ENCODE measurements around the gene DDX47.

The DDX47 gene

DNA sequence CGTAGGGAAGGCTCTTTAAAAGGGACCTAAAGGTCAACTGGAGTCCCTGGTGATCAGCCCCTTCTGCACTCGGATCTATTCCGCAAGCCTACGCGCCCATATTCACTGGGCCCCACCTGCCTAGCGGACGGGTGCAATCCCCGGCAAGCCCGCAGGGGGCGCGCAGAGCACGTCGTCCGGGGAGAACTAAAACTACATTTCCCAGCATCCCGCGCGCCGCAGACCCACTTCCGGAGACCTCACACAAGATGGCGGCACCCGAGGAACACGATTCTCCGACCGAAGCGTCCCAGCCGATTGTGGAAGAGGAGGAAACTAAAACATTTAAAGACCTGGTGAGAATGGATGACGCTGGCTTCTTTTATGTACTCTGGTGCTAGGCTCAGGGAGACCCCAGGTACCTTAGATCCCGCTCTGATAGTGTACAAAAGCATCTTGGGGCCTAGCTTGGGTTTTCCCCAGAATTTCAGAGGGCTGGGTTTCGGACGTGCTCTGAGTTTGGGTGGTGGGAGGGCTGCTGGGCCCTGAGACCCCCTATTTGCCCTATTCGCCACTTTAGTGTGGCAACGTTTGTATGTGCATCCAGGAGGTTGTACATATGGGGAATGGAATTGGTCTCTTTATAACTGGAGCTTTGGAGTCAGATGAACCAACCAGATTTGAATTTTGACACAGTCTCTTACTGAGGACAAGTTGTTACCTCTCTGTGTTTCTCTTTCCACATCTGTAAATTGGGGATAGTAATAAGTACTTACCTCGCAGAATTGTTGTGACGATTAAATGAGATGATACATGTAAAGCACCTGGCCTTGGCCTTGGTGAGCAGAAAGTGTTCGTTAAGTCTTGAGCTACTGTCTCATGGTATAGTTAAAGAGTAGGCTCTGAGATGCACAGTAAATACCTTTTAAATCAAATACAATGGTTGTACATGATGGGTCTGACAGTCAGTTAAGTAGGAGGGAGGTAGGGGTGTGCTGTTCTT lies at the start of gene DDX47:
Gene DDX47 (plus strand): TSS at position 227 of the 982 bp plus-strand sequence. CDS start 22 bp downstream, at position 249.
- peak; percentile 93 for DNase-seq

DNA sequence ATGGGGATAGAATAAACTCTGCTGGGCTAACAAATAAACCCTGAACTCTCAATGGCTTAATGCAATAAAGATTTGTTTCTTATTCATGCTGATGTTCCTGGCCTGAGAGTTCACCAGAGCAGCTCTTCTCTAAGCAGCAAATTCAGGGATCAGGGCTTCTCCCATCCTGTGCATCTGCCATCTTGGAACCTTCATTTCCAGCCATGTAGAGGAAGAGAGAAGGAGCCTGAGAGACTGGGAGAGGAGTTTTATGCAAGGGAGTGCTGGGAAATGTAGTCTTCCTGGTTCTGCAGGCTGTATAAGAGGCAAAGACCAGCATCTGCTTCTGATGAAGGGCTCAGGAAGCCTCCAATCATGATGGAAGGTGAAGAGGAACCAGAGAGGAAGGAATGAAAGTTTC lies 48.3 kb upstream of the DDX47 start:
- no peak for DNase-seq

DNA sequence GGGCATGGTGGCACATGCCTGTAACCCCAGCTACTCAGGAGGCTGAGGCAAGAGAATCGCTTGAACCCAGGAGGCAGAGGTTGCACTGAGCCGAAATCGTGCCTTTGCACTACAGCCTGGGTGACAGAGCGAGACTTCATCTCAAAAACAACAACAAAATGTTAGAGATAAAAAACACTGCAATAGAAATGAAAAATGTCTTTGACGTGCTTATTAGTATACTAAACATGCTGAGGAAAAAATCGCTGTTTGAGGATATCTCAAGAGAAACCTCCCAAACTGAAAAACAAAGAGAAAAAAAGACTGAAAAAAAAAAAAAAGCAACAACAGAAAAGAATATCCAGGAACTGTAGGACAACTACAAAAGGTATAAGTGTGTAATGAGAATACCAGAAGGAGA lies 42.9 kb upstream of the DDX47 start:
- DNase-seq: no peak

DNA sequence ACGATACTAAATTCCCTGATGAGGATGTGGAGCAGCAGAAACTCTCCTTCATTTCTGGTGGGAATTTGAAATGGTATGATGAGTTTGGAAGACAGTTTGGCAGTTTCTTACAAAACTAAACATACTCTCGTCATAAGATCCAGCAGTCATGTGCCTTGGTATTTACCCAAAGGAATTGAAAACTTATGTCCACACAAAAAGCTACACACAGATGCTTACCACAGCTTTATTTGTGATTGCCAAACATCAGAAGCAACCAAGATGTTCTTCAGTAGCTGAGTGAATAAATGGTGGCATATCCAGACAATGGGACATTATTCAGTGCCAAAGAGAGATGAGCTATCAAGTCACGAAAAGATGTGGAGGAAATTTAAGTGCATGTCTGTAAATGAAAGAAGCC lies 38.4 kb upstream of the DDX47 start:
- DNase-seq: no peak

DNA sequence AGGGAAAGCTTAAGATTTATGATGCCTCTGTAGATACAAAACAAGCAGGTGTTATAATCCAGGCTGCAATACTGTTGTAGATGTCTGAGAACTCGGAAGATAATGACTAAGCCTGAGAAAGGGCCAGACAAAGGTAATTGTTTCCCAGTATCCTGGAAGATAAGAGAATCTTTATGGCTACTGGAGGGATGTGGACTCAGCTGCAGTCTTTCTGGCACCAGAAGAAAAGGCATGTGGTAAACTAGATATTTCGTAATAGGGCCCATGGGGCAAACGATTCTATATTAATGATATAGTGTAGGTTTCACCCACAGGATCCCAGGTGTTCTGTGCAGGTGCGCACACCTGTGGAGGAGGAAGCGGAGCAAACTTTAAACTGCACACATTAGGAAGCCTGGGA lies 36.9 kb upstream of the DDX47 start:
- DNase-seq: peak; percentile 15

DNA sequence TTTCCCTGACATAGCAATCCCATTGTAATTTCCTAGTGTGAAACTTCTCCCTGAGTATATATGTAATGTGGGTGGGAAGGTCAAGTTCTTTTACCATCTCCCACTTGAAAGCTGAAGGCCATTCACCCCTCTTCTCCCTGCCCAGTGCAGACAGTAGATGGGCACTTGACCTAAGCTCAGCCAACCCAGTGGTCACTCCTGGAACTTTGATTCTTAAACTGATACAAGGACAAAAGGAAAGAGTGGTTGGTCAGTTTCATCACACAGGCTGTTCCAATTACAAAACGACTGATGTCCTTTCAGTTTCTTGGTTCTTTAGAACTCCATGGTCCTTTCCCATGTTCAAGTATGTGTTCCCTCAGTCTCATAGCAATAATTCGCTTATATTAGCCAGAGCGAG lies 36.1 kb upstream of the DDX47 start:
- DNase-seq: no peak

DNA sequence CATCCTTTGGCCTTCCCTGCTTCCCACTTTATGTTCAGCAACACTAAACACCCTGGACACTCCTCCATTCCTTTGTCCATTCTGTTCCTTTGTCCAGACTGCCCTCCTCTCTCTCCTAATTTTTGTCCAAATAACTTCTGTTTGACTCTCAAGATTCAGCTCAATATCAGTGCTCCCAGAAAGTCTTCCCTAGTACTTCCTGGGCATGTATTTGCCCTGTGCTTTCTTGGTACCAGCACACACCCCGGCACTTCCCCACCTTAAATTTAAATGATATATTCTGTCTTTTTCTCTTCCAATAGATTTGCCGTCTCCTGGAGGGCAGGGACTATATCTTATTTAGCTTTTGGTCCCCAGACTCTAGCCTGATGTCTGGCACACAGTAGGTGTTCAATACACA lies 34.1 kb upstream of the DDX47 start:
- DNase-seq: no peak

DNA sequence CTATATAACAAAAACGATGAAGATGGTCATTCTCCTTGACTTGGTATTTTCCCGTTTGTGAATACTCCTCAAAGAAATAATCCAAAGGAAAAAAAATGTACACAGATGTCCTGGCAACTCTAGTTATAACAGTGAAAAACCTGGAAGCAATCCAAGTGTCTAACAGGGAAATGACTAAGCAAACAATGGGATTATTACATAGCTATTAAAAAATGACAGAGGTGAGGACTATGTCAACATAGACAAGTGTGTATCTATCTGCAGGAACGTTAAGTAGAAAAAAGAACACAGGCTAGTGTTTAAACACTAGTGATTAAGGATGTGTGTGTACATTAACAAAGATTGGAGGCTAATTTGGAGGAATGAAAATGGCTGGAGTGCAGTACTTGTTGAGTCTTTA lies 33.6 kb upstream of the DDX47 start:
- DNase-seq: peak; percentile 76

DNA sequence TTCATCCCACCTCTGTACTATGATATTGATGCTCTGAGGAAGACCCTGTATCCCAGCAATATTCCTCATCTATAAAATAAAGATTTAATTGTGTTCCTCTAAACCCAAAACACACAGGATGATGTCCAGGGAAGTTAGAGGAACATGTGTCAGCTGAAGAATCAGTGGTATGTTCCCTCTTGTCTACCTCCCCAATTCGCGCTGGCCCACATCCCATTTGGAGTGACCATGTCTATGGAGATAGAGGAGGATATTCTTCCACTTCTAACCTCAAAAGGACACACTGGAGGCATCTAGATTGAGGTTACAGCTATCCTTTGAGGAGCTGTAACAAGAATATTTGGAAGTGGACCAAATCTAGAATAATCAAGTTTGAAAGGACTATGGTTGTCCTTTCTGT lies 29.0 kb upstream of the DDX47 start:
- no peak for DNase-seq

DNA sequence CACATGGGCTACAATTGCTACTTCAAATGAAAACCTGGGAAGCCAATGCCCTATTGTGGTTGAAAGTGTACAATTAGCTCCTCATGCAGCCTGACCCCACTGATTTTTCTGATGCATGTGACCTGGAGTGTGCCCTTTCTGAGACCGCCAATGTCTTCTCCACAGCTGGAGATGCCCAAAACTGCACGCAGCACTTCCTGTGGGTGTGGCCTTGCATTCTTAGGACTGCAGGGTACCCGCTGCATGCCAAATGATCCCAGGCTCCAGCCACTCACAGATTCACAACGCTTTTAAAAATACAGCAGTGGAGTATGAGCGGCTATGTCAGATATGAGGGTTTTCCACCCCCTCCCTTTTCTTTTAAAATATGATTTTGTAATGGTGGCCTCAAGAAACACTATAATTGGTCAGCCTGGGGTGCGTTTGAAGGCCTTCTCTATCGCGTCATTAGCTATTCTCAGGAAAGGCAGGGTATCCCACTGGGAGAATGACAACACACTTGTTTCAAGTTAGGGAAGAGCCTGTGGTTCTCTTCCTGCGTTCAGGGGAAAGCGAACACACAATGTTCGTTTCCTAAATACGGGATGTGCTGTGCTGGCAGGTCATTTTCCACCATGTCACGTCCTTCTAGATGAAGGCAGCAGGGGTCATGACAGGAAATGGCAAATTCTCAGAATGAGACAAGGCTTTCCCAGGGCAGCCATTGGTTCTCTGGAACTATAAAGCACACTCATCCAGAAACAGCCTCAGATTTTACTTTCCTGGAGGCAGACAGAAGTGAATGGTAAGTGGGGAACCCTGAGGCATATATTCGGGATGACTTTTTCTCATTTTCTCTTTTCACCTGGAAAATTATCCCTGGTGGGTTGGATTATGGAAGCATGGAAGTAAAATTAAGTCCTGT lies 28.0 kb upstream of the DDX47 start, which contains the start of gene APOLD1:
Gene APOLD1 (plus strand): TSS at position 749 of the 904 bp plus-strand sequence. CDS start 33 bp downstream, at position 782.
- no peak for DNase-seq

DNA sequence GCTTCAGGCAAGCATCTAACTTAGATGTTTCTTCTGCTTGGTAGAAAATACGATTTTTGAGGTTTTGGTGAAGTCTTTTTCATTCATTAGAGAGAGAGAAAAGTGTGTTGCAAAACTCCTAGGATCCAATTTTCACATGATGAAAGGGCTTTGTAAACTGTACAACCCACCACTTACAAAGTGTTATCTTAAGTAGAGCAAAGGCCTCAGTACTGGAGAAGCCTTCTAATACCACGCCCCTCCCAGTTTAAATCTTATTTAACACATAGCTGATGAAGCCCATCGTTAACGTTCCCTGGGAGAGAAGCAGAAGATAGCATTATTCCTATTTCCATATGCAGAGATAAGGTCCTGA lies 26.8 kb upstream of the DDX47 start:
- no peak for DNase-seq

DNA sequence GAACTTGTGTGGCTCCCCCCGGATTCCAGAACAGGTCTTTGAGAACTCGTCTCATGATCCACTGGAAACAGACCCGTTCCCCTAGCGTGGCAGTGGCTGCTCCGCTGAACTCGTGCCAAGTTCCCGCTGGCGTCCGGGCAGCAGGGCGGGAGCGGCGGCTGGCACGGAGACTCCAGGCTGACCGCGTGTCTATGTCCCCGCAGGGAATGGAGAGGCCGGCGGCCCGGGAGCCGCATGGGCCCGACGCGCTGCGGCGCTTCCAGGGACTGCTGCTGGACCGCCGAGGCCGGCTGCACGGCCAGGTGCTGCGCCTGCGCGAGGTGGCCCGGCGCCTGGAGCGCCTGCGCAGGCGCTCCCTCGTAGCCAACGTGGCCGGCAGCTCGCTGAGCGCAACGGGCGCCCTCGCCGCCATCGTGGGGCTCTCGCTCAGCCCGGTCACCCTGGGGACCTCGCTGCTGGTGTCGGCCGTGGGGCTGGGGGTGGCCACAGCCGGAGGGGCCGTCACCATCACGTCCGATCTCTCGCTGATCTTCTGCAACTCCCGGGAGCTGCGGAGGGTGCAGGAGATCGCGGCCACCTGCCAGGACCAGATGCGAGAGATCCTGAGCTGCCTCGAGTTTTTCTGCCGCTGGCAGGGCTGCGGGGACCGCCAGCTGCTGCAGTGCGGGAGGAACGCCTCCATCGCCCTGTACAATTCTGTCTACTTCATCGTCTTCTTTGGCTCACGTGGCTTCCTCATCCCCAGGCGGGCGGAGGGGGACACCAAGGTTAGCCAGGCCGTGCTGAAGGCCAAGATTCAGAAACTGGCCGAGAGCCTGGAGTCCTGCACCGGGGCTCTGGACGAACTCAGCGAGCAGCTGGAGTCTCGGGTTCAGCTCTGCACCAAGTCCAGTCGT lies 26.2 kb upstream of the DDX47 start:
- peak; percentile 84 for DNase-seq

DNA sequence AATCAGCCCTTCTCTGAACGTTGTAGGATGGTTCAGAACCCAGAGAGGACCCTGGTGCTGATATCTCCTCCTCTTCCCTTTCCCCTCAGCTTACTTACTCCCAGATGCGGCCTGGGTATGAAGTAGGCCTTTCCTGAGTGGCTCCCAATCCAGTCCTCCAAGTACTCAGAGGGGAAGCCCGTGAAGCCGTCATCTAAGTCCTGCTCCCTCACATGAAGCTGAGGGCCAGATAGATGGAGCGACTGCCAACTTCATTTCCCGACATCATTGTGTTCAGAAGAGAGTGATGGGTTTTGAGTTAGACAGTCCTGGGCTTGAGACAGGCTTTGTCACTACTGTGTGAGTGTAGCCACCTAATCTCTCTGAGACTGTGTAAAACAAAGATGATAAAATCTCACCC lies 25.0 kb upstream of the DDX47 start:
- no peak for DNase-seq

DNA sequence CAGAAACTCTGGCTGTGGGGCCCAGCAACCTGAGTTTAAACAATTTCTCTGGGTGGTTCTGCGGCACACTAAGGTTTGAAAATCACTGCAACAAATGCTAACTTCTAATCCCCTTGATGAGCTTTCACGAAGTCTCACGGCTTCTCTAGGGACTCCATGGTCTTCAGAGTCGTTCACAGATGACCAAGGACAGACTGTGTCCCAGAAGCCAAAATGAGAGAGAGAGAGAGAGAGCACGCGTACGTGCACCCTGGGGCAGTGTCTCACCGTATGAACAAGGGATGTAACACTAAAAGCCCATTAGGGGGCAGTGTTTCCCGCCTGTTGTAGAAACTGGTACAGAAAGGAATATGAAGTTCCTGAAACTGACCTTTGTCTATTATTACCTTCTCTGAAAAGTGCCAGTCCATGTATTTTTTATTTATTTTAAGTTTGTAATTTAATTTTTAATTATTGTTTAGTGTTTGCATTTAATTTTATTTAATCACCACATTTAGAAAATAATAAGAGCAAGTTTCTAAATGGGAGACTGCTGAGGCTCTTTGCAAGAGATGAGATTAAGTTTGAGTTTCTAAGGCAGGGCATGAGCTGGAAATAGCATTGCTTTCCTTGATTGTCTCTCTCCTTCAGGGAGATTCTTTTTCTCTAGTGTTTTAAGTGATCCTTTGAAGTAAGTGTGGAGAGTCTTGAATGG lies 24.3 kb upstream of the DDX47 start:
- DNase-seq: peak; percentile 70

DNA sequence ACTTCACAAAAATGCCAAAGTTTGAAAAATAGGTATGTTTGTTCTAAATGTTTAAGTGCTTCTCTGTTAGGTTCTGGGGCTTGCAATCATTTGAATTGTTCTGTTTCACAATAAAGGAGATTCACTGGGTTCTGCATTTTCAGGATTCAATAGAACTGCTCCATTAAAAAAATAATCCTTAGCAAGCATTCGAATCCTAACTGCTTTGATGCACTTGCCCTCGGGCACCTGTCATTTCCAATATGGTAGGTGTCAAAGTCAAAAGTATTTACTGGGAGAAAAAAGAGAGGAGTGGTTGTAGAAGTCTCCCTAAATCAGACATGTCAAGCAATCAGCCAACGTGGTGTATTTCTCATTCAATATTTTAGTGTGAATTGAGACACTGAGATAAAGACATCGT lies 22.2 kb upstream of the DDX47 start:
- no peak for DNase-seq

DNA sequence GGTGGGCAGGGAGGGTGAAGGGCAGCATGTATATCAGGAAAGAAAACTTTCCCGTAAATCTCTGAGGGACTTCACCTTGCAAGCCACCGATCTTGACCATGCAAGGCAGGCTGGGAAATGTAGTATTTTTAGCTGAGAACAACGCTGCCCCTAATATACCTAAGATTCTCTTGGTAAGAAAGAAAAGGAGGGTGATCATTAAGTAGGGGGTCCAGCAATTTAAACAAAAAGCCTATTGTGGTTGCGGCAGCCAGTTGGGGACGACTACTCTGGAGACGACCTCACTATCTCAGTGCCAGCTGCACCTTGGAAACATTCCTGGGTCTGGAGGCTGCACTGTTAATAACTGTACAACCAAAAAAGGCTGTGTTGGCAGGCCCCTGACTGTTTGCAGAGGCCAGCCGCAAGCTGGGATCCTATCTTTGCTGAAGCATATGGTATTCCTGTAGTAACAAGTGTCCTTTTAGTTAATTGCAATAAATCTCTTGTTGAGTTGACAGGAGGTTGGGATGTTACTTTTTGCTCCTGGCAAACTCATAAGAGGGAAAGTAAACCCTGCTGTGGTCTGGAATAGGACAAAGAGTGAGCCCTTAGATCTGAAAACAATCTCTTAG lies 21.3 kb upstream of the DDX47 start:
- peak; percentile 36 for DNase-seq

DNA sequence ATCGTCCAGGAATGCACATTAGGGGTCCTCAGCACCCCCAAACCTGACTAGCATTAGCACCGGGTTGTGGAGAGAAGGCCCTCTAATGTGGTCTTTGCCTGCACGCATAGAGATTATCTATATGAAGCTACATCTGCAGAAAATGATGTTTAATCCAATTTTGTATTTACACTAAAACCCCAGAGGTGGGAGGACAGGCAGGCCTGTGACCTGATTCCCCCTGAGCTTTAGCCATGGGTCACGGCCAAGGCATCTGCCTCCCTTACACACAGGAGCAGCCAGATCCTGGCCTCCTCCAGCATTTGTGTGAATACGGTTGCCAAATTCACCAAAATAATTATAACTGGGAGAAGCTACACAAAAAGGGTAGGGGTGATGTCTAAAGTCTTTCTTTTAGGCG lies 20.7 kb upstream of the DDX47 start:
- DNase-seq: no peak

DNA sequence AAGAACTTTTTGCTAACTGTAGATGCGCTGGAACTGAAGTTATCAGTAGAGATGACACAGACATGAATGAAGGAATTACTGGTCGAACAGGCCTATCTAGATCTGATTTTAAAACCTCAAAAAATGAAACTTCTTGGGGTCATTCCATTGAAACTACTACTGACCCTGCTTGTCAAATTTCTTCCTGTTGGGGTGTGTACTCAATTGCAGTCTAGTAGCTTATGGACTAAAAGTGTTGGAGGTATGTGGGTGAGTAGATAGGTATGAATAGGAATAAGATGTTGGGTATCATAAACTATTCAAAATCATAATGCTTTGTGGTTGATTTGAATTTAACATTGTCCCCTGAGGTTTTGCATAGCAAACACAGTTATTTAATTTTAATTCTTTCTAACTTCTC lies 18.5 kb upstream of the DDX47 start:
- DNase-seq: no peak

DNA sequence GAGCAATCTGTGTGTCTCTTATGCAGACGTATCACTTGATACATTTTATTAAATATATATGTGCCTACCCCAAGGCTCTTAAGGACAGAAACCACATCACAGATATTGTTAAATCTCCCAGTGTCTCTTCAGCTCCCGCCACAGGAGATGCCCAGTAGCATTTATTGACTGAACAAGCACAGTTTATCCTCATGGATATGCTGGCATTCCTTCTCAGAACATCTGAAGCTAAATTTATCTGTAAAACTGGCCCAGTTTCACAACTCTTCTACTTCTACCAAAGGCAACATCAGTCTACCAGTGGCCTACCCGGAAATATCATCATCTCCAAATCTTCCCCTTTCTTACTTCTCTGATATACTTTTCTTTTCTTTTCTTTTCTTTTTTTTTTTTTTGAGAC lies 17.0 kb upstream of the DDX47 start:
- no peak for DNase-seq

DNA sequence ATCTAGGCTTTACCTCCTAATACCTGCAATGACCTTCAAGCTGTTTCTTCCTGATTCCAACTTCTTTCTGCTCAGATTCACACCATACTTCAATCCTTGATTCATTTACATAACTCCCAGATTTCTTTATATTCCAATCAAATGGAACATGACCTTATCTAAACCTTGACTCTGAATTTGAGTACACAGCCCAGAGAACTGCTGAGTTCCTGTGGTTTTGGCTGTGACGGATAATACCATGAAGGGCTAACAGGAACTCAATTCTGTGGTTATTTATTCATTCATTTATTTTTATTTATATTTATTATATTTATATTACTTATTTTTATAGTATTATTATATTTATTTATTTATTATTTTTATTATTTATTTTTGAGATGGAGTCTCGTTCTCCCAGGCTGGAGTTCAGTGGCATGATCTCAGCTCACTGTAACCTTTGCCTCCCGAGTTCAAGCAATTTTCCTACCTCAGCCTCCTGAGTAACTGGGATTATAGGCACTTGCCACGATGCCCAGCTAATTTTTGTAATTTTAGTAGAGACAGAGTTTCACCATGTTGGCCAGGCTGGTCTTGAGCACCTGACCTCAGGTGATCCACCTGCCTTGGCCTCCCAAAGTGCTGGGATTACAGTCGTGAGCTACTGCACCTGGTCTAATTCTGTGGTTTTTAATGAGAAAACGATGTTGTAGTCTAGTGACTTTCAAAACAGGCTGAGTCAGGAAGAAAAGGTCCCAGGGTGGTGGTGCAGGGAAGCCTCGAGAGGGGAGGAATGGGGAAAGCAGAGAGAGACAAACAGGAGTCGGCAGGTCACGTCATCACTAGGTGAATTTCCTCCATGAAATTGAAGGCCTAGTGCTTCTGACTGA lies 16.0 kb upstream of the DDX47 start:
- DNase-seq: no peak

DNA sequence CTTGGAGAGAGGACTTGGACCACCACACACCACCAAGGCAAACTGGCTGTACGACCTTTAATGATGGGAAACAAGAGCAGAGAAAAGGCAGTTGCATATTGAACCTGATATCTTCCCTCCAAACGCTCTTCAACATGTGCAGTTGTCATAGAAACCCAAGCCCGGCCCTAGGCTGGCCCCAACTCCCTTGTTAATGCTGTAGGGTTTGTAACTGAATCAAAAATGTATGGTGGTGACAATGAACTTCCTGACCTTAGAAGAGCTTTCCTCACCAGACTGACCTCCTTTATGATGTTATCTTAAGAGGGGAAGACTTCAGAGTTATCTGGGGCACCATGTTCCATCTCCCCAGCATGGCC lies 15.4 kb upstream of the DDX47 start:
- no peak for DNase-seq

Measured in NCI-H1092 treated with DMSO at 0.1 percent for 48 hours (cell line).